Activated naive CD4-positive, alpha-beta T cell treated with anti-CD3 and anti-CD28 coated beads, Interleukin-2, amount 50 U/mL, for 16 hours (primary cell): ENCODE measurements around the gene ZNF732.
A peak's percentile ranks its signal among the peaks of the same experiment; 100 is the strongest.
"Not testable (repeated sequence)": the region's sequence is repeated elsewhere in the genome, so short reads cannot be mapped to it uniquely, and the experiment has no call there.

Source experiments
- DNase-seq: peaks from one replicate; pipeline ENCODE4 v3.0.0-alpha.2; 2020

ZNF732 gene

DNA sequence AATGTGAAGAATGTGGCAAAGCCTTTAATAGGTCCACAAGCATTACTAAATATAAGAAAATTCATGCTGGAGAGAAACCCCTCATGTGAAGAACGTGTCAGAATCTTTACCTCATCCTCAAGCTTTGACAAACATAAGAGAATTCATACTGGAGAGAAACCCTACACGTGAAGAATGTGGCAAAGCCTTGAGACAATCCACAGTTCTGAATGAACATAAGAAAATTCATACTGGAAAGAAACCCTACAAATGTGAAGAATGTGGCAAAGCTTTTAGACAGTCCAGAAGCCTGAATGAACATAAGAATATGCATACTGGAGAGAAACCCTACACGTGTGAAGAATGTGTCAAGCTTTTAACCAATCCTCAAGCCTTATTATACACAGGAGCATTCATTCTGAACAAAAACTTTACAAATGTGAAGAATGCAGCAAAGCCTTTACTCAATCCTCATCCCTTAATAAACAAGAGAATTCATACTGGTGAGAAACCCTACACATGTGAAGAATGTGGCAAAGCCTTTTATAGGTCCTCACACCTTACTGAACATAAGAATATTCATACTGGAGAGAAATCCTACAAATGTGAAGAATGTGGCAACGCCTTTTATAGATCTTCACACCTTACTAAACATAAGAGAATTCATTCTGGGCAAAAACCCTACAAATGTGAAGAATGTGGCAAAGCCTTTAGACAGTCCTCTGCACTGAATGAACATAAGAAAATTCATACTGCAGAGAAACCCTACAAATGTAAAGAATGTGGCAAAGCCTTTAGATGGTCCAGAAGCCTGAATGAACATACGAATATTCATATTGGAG is 51.1 kb downstream of the ZNF732 start:
- DNase-seq = no peak

DNA sequence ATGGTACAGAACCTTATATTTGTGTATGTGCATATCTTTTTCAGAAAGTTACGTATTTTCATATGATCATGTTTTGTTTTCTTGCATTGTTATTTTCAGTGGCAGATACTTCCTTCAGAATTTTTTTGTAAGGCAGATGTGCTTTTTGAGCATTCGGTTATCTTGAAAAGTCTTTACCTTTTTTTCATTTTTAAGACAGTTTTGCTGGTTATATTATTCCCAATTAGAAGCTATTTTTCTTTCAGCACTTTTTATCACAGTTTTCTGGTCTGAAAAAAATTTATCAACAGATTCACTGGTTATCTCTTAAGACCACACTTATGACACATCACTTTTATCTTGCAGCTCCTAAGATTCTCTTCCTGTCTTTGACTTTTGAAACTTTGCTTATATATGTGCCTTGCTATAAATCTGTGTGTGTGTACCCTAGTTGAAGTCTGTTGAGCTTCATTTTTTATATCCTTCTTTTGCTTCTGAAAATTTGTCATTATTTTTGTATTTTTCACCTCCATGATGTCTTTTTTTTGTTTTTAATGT is 53.1 kb downstream of the ZNF732 start:
- DNase-seq = no peak

DNA sequence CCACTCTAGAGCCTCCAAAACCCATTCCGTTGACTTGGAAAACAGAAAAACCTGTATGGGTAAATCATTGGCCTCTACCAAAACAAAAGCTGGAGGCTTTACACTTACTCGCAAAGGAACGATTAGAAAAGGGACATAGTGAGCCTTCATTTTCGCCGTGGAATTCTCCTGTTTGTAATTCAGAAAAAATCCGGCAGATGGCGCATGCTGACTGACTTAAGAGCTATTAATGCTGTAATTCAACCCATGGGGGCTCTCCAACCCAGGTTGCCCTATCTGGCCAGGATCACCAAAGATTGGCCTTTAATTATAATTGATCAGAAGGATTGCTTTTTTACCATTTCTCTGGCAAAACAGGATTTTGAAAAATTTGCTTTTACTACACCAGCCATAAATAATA is 60.8 kb downstream of the ZNF732 start:
- DNase-seq = peak; percentile 45

DNA sequence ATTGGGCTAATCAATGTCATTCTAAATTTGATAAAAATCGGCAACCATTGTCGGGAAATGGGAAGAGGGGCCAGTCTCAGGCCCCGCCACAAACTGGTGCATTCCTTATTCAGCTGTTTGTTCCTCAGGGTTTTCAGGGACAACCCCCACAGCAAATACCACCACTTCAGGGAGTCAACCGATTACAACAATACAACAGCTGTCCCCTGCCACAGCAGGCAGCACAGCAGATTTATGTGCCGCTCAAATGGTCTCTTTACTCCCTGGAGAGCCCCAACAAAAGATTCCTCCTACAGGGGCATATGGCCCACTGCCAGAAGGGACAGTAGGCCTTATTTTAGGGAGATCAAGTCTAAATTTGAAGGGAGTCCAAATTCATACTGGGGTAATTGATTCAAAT is 61.8 kb downstream of the ZNF732 start:
- no peak for DNase-seq

DNA sequence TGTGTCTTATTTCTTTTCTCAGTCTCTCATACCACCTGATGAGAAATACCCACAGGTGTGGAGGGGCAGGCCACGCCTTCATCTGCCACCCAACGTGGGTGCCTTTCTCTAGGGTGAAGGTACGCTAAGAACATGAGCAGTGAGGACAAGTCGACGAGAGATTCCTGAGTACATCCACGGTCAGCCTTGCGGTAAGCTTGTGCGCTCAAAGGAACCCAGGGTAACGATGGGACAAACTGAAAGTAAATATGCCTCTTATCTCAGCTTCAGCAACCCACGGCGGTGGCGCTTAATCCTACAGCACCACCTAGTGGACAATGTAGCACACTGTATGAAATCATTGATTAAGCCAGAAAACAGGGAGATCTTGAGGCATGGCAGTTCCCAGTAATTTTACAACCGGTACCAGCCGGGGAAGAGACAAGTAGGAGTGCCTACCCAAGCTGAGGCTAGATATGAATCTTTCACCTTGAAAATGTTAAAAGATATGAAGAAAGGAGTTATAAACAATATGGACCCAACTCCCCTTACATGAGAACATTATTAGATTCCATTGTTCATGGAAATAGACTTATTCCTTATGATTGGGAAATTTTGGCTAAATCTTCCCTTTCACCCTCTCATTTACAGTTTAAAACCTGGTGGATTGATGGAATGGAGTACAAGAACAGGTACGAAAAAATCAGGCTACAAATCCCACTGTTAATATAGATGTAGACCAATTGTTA is 63.0 kb downstream of the ZNF732 start:
- peak; percentile 55 for DNase-seq

DNA sequence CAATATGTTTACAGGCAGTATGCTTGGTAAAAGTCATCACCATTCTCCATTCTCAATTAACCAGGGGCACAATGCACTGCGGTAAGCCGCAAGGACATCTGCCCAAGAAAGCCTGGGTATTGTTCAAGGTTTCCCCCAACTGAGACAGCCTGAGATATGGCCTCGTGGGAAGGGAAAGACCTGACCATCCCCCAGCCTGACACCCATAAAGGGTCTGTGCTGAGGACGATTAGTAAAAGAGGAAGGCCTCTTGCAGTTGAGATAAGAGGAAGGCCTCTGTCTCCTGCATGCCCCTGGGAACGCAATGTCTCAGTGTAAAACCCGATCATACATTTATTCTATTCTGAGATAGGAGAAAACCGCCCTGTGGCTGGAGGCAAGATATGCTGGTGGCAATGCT is 63.9 kb downstream of the ZNF732 start:
- DNase-seq = not testable (repeated sequence)

DNA sequence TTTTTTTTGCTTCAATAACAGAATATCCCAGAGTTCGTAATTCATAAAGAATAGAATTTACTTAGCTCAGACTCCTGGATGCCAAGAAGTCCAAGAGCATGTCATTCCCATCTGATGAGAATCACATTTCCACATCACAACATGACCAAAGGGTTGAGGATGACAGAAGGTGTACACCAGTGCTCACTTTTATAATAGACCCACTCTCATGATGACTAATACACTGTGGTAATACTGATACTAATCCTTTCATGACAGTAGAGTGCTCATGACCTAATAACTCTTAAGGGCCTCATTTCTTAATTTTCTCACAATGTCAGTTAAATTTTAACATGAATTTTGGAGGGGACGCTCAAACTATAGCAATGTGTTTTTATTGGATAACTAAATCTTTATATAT is 69.2 kb downstream of the ZNF732 start:
- DNase-seq = no peak

DNA sequence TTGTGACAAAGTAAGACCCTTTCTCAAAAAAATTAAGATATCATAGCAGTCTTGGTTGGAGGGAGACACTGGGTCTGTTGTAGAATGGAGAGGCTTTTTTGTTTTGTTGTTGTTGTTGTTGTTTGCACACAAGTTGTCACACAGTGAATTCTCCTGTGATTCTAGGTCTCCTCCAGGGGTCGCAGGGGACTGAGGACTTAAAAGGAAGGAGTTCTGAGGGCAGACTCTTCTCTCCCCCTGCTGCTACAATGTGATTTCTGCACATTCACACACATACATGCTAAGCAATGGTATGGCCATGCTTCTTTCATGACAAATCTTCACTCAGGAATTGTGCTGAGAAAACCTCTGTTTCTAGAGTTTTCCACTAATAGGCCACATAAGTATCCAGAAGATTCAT is 71.1 kb downstream of the ZNF732 start:
- no peak for DNase-seq

DNA sequence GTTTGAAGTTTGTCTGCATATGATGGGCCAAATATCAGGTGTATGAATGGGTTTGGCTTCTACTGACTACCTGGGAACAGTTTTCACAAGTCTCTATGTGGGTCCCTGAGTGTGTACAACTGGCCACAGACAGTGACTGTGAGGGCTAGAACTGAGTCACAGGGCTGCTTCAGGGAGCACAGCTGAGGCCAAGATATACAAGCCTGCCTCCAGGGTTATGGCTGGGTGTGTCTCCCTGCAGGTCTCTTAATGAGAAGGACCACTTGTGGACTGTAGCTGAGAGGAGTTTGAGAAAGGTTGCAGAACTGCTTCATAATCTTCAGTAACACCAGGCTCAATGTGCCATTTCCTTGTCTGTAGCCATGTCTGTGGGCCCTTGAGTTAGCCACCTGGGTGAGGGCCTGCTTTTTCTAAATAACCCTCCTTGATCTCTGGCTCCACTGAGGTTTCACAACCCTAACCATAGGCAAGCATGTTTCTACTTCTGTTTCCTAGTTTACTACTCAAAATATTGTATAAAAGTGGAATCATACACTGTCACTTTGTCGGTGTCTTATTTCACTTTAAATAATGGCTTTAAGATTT is 81.3 kb downstream of the ZNF732 start:
- DNase-seq = no peak
